Measurements from ENCODE around the gene CSRP3.
"Not testable (repeated sequence)": the region's sequence is repeated elsewhere in the genome, so short reads cannot be mapped to it uniquely, and the experiment has no call there.

CSRP3 gene

DNA sequence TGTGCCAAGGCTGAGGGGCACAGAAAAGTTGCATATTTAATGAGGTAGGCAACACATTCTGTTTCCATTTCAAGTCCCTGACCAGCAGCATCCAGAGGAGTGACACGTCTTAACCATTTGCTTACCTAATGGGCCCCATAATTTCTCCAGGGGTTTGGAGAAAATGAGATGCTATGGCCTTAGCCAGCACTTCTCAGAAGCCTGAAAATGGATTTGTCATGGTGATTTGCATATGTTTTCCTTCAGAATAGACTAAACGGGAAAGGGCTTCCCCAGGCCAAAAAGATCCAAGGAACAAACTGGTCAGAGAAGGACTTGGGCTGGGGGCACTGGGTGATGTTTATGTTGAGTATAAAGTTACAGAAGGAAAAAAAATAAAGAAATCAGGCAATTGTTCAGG, 16.7 kb downstream of the CSRP3 start:
- DNase-seq, result no peak

DNA sequence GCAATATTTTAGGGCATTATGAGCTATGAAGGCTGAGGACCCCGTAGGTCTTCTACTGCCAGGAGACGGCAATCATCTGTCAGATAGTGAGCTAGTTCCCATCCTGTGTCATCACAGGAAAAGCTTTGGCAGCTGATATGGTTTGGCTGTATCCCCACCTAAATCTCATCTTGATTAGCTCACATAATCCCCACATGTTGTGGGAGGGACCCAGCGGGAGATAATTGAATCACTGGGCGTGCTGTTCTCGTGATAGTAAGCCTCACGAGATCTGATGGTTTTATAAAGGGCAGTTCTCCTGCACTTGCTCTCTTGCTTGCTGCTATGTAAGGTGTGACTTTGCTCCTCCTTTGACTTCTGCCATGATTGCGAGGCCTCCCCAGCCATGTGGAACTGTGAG, 18.1 kb downstream of the CSRP3 start:
- peak; percentile 7 for DNase-seq

DNA sequence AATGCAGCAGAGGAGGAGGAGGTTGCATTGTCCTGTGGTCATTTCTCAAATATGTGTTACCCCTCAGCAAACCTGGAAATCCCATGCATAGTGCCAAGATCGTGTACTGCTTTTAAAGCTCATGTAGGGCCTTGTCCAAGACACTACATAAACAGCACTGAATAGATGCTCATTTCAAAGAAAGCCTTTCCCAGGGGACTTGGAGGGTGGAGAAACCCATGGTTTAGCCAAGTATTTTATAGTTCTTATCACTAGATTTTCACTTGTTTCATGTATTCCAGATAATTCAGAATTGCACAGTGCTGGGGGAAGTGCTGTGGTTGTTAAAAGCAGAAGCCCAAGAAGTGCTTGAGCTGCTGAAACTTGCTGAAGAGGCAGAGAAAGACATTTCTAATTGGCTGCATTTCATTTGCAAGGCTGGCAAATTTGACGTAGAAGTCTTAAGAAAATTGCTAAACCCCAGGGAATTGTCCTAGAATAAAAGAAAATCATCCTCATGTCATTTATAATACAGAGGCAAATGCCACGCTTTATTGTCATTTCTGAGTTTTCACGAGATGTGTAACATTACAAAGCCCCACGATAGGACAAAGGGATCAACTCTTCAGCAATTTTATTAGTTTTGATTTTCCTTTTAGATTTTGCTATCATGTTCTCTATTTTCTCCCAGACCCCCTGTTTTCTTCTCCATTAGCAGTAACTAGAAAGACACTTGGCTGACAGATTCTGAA, 20.1 kb downstream of the CSRP3 start:
- DNase-seq, result no peak

DNA sequence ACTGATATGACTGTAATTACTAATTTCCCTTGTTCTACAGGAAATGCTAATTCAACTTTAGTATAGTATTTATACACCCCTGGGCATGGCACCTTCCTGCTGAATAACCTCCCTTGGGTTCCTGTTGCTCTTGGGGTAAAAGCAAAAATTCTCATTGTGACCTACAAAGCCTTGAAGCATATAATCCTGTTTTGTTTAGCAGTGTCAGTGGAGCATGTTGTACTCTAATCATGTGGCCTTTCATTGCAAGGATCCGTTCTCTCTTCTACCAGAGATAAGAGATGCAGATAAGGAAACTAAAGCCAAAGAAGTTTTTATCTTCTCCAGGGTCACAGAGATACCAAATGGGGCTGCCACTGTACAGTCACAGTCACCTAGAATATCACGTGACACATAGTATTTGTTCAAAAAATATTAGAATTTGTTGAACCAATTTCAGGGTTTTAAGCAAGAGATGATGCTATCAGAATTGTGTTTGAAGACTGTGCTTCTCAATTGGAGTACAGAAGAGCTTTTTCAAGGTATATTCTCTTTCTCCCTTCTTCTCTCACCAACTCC, 25.1 kb downstream of the CSRP3 start:
- DNase-seq, result no peak

DNA sequence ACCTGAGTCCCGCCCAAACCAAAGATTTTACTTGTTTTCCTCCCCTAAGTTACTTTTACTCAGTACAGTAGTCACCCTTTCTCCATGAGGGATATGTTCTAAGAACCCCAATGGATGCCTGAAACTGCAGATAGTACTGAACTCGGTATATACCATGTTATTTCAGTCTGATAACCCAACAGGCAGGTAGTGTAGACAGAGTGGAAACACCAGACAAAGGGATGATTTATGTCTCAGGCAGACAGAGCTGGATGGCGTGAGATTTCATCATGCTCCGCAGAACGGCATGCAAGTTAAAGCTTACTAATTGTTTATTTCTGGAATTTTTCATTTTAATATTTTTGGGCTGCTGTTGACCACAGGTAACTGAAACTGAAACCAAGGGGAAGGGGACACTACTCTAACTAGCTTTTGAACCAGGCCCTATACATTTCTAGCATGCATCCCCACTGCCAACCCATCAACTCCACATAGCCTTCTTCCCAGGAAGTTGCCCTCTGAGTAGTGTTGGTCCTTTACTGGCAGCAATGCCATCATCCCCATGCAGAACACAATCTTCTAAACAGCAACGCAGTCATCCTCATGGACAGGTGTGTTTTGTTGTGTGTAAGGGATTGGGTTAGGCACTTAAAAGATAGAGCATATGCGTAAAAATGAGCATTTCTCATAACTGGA, 27.7 kb downstream of the CSRP3 start:
- DNase-seq, result no peak

DNA sequence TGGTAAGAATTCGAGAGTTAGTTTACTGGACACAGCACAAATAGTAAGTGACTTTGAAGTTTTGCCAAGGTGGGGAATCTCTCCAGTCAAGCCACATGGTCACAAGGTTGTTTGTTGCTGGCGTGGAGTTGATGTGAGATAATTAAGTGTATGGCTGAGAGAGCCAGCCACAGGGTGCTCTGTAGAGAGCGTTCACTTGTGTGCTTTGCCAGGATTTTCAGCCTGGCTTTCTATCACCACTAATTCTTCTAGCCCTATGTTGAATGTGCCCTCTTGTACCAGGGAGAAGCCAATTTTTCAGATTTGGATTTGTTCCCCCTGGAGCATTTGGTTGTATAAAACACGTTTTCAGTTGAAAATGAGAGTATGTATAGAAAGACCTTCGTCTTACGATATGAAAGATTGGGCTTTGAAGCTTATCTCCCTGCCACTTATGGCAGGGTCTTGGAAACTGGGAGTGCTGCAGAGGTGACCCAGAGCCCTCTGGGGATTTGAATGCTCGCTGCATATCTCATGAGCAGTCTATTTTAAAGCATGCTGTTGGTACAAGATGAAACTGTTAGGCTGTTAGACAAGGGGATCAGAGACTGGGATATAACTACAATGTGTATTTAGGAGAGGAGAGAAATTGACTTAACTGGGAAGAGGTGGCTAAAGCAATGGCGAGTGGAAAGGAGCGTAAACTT, 28.6 kb downstream of the CSRP3 start:
- DNase-seq, result no peak

DNA sequence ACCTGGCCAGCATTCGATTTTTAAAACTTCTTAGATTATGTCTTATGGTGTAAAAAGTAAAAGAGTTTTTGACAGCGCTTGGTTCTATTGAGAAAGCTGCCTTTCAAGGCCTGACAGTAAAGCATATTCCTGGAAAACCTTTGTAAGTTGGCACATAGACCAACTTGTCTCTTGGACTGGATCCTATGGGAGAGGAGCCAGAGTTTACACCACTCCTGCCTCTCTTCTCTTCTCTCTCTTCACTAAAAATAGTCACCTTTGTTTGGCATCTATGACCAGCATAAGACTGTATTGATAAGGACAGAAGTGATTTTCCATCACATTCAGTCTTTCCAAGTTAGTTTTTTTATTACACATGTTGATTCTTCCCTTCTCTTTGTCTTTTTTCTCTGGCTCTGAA, 33.7 kb downstream of the CSRP3 start:
- DNase-seq, result no peak

DNA sequence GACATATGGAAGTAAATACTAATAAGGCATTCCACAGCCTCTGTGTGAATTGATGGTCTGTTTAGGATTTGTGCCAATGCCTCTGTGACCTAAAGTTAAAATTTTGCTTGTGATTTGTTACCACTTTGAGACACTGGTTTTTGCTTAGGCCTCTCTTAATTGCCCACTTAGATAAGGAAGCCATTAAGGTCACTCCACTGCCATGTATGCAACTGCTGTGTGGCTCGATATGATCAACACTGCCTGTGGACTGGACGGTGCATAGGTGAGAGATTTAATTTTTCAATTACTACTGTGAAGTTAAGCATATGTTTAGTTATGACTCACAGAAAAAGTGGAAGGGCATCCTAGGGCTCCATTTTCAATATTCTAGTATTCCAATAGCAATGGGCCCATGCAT, 36.9 kb downstream of the CSRP3 start:
- no peak for DNase-seq

DNA sequence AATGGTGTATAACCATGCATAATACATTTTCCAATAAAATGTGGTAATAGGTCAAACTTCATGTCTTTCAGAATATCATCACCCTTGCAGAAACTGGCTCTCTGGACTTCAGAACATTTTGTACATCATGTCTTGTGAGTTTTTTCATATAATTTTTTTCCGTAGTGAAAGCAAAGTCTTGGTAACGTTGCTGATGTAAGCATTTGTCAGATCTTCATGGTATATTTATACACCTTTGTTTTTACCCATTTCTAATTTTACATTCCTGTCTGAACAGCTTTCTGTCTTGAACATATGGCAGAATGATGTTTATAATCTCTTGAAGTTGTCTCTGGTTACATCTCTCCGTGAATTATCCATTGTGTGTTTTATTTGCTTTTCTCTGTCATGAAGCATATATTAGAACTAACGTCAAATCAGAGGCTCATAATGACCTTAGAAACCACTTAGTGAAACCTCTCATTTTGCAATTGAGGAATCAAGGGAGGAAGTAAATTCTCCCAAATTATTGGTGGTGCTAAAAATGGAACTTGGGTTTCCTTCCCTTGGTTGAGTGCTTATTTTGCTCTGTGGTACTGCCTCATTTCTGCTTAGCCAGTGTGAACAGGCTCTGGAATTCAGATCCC, 37.4 kb downstream of the CSRP3 start:
- no peak for DNase-seq

DNA sequence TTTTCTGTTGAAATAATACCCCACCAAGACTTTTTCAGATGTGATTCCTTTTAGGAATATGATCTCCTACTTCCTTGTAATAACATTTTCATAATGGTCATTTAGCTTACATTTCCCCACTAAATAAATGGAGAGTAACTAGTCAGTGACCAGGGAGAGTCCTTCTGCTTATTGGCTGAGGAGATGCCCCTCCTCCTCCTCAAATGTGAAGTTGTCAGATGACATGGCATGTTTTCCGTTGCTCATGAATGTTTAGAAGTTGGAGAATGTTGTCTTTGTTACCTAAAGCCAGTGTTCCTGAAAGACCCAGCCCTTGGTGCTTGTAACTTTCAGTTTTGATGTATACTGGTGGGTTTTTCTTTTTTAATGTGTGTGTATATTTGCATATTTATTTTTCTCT, 38.2 kb downstream of the CSRP3 start:
- DNase-seq, result no peak

DNA sequence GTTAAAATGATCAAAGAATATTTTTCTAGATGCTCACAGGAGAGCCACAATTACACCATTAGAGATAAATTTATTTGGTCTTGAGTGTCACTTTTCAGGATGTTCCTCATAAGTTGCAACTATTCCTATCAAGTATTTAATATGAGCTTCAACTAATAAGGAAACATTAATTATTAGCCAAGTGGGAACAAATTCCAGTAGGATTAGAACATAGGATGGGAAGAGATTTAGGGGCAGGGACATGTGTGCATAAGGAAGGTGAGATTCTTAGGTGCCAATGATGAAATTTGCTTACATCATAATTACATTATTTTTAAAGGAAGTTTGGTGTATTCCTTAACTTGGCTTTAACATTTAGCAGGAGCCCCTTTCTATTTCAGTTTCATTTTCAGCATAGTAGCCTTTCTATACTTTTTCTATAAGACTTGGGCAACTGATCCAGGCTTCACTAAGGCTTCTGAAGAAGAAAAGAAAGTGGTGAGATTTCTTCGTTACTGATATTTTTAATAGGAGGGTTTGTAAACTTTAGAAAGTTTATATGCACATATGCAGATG, 38.8 kb downstream of the CSRP3 start:
- DNase-seq, result no peak

DNA sequence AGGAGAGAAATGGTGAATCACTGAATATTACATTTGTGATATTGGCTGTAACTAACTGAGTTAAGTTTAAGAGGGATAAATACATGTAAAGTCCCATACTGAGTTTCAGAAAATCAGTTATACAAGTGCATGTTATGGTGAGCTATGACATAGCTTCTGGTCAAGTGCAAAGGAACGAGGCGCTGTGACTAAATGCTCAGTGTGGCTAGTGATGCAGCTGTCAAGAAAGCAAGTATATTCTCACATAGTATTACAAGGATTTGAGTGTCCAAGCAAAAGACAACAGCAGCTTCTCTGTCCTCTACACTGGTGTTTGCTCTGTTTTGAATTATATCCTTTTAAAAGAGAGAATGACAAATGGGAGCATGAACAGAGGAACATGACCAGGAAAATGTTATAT, 40.1 kb downstream of the CSRP3 start:
- no peak for DNase-seq

DNA sequence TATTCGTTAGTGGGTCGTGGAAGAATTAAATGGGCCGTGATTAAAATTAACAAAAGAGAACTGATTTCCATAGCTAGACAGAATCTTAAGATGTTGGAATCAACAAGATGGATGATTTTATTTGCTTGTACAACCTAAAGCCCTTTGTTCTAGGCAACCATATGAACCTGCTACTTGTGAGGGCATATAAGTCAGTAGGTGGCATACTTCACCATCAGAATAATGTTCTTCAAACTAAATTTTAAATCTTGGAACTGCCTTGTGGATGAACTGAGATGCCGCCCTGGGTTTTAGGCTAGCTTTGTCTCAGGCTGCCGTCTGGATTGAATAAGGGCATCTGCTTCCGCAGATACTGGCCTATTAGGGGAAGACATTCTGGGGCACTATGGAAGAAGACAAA, 40.9 kb downstream of the CSRP3 start:
- DNase-seq, result no peak

DNA sequence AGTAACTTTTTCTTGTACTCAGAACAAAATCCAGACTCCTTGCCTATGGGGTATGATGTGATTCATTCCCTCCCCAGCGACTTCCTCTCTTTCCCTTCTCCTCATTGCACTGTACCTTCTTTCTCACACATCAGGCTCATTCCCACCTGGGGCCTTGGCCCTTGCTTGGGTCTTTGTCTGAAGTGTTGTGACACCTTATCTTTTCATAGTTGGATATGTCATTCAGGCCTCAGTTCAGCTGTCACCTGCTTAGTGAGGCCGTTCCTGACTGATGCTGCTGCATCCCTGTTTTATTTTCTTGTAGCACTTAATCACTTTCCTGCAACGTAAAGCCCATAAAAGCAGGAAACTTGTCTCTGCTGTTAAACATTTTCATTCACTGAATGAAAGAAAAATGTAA, 44.9 kb downstream of the CSRP3 start:
- no peak for DNase-seq

DNA sequence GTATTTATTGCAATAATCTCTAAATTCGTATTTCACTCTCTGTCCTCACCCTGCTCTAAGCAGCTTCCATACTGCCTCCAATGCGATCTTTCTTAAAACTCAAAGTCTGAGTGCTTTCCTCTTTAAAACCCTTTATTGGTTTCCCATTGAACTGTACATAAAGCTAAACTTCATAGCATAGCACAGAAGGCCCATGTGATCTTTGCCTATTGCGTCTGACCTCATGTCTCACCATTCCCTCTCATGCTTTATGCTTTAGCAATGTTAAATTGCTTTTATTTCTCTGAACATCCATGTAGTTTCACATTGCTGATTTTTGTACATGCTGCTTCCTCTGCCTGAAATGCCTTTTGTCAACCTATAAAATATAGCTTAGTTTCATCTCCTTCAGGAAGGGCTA, 56.5 kb downstream of the CSRP3 start:
- DNase-seq, result no peak

DNA sequence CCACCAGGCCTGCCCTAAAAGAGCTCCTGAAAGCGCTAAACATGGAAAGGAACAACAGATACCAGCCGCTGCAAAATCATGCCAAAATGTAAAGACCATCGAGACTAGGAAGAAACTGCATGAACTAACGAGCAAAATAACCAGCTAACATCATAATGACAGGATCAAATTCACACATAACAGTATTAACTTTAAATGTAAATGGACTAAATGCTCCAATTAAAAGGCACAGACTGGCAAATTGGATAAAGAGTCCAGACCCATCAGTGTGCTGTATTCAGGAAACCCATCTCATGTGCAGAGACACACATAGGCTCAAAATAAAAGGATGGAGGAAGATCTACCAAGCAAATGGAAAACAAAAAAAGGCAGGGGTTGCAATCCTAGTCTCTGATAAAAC, 64.9 kb downstream of the CSRP3 start:
- not testable (repeated sequence) for DNase-seq

DNA sequence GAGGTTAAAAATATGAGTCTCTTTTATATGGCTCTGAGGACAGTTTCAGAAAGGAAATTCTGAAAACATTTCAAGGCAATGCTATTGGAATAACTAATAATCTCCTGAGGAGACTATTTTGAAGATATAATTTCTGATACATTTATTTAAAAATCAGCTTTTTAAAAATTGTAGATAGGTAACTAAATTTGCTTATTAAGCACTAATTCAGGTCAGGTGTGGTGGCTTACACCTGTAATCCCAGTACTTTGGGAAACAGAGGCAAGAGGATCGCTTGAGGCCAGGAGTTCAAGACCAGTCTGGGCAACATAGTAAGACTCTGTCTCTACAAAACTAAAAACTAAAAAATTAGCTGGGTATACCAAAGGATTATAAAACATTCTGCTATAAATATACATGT, 67.8 kb downstream of the CSRP3 start:
- DNase-seq, result no peak
